WTC11 (cell line): ENCODE data around the gene CLEC14A.

Experiments used
- ATF1 ChIP-seq: sonication (generic); formaldehyde crosslinking; IDR thresholded peaks from 2 replicates; pipeline ENCODE4 v1.8.1; 2023; ENCODE audit warnings: mild to moderate bottlenecking, moderate library complexity, missing genetic modification reagents
- ATF3 ChIP-seq: sonication (generic); formaldehyde crosslinking; conservative IDR thresholded peaks from 2 replicates; pipeline ENCODE4 v1.8.1; 2022; ENCODE audit warnings: mild to moderate bottlenecking, missing genetic modification reagents
- CREM ChIP-seq: sonication (generic); formaldehyde crosslinking; IDR thresholded peaks from 2 replicates; pipeline ENCODE4 v1.8.1; 2022; ENCODE audit warnings: mild to moderate bottlenecking, missing genetic modification reagents, moderate library complexity
- CTCF ChIP-seq: fragments of 200-600 bp; IDR thresholded peaks from 2 replicates; pipeline ENCODE4 v1.8.0; 2022; ENCODE audit warnings: antibody characterized with exemption
- E2F4 ChIP-seq: sonication (generic); formaldehyde crosslinking; IDR thresholded peaks from 2 replicates; pipeline ENCODE4 v1.8.1; 2022; ENCODE audit warnings: low read depth, mild to moderate bottlenecking, moderate library complexity, missing genetic modification reagents, borderline replicate concordance
- ESRRA ChIP-seq: sonication (generic); formaldehyde crosslinking; IDR thresholded peaks from 2 replicates; pipeline ENCODE4 v1.8.1; 2022; ENCODE audit warnings: mild to moderate bottlenecking, missing genetic modification reagents, borderline replicate concordance
- SOX15 ChIP-seq: fragments of 250-450 bp; sonication (Bioruptor Pico); IDR thresholded peaks from 2 replicates; pipeline ENCODE4 v1.9.0; 2021; ENCODE audit warnings: mild to moderate bottlenecking
- SP1 ChIP-seq: sonication (generic); formaldehyde crosslinking; conservative IDR thresholded peaks from 2 replicates; pipeline ENCODE4 v1.8.1; 2022; ENCODE audit warnings: missing genetic modification reagents

GRCh38 chr14:38210587-38211216, 45.2 kb downstream of the CLEC14A start:
- TF ChIP-seq ATF3 (CRISPR knock-in tag) = no peak
- TF ChIP-seq CTCF = no peak
- no peak for TF ChIP-seq CREM (CRISPR knock-in tag)
- TF ChIP-seq SOX15 (CRISPR knock-in tag) = no peak
- no peak for TF ChIP-seq E2F4 (CRISPR knock-in tag)
- no peak for TF ChIP-seq ESRRA
- no peak for TF ChIP-seq ATF1 (CRISPR knock-in tag)
- no peak for TF ChIP-seq SP1 (CRISPR knock-in tag)
